Fibroblast of upper back skin (primary cell): Measurements from ENCODE around the gene PLXNB2.
"Not testable (repeated sequence)": the region's sequence is repeated elsewhere in the genome, so short reads cannot be mapped to it uniquely, and the experiment has no call there.

Experiments
- DNase-seq: peaks from one replicate; pipeline ENCODE4 v3.0.0-alpha.2; 2013

PLXNB2 gene

GRCh38 chr22:50325444-50326224 lies 18.2 kb upstream of the PLXNB2 start:
- DNase-seq, result no peak

- no peak for DNase-seq
These were observed 16.5 kb upstream of the PLXNB2 start for GRCh38 chr22:50323900-50324299.

GRCh38 chr22:50322382-50323104 lies 15.1 kb upstream of the PLXNB2 start:
- DNase-seq, result not testable (repeated sequence)

GRCh38 chr22:50320671-50321325 lies 13.4 kb upstream of the PLXNB2 start:
- no peak for DNase-seq

GRCh38 chr22:50320116-50320515 lies 12.7 kb upstream of the PLXNB2 start:
- no peak for DNase-seq

DNA sequence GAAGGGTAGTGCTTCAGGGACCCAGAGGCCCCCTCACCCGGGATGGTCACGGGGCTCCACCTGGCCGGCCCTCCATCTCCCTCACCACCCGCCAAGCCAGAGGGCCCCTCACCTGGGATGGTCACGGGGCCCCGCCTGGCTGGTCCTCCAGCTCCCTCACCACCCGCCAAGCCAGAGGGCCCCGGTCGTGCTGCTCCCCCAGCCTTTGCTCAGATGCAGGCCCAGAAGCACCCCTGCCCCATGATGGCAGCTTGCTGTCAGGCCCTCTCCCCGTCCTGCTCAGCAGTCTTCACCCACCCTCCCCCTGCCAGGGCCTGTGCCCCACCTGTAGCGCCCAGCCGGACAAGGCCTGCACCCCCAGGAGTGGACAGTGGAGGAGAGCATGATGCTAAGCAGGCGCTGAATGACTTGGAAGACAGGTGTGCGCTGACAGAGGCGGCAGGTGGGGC lies 12.1 kb upstream of the PLXNB2 start:
- DNase-seq, result no peak

- DNase-seq, result no peak
These were observed 11.4 kb upstream of the PLXNB2 start for GRCh38 chr22:50318698-50319411.

DNA sequence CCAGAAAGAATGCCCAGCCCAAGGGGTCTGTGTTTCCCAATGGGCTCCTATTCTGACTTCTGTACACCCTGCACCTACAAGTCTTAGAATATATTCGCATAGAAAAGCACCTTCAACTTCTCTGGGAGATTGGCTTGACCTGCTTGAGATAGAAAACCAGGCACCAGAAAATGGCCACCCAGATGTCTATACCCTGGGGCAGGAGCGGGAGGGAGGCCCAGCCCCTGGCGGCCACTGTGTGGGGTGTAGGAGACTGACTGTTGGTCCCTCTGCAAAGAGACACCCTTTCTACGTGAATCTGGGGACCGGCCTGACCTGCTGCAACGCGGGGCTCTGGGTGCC lies 10.9 kb upstream of the PLXNB2 start:
- DNase-seq, result no peak

DNA sequence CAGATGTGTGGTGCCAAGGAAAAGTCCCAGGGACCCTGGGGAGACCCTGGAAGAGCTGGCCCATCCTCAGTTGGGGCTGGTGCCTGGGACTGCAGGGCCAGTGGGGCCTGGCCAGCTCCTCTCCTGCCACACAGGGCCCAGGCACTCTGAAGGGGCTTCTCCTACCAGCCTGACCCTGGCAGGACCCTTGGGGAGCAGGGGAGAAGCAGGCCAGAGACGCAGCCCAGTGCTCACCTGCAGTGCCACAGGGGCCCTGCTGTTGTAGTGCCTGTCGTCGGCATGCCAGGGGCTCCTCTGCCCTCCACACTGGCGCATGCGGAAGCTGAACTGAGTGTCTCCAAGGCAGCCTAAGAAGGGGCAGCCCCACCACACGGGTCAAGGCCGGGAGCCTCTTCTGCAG lies 10.2 kb upstream of the PLXNB2 start:
- DNase-seq, result no peak

DNA sequence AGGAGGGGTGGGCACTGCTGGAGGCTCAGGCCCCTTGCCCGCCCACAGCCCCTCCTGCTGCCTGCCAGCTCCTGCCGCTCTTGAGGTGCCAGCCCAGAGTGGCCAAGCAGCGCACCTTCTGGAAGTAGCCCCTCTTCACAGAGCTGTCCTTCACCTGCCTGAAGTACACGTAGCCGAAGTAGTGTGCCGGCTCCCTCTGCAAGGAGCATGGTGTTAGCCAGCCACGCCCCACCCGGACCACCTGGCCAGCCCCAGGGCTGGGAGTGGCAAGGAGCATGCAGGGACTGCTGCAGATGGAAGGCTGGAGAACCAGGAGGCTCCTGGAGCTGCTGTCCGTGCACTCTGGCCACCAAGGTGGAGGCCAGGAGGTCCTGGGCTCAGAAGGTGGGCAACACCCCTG lies 9.7 kb upstream of the PLXNB2 start:
- no peak for DNase-seq

DNA sequence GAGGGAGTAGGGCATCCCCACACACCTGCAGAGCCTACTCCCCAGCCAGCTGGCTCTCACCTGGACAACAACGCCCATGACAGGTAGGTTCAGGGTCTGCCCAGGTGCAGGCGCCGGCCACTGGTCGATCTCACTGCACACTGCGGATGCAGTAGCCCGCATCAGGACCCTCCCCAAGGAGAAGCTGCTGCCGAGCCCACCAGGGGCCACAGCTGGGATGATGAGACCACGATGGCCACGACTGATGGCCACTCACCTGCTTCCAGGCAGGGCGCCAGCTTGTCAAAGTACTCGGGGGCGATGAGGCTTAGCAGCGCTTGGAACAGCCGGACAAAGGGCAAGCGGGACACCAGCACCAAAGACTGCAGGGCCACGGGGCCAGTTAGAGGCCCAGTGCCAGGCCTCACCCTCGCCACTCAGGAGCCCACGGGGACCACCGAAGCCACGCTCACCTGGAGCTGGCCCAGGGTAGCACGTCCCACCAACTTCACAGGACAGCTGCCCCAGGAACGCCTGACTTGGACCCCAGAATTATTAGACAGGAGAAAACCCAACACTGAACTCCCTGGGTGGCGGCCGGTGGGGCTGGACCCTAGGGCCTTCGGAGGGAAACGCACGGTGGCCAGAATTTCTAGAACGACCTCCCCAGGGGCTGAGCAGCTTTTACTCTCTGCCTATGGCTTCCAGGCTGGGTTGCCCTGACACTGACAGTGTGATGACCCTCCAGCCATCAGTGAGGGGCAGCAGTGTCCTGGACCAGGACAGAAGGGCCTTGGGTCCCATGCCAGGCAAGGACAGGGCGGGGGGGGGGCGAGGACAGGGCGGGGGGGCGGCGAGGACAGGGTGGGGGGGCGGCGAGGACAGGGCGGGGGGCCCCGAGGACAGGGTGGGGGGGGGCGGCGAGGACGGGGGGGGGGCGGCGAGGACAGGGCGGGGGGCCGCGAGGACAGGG lies 8.9 kb upstream of the PLXNB2 start:
- no peak for DNase-seq

DNA sequence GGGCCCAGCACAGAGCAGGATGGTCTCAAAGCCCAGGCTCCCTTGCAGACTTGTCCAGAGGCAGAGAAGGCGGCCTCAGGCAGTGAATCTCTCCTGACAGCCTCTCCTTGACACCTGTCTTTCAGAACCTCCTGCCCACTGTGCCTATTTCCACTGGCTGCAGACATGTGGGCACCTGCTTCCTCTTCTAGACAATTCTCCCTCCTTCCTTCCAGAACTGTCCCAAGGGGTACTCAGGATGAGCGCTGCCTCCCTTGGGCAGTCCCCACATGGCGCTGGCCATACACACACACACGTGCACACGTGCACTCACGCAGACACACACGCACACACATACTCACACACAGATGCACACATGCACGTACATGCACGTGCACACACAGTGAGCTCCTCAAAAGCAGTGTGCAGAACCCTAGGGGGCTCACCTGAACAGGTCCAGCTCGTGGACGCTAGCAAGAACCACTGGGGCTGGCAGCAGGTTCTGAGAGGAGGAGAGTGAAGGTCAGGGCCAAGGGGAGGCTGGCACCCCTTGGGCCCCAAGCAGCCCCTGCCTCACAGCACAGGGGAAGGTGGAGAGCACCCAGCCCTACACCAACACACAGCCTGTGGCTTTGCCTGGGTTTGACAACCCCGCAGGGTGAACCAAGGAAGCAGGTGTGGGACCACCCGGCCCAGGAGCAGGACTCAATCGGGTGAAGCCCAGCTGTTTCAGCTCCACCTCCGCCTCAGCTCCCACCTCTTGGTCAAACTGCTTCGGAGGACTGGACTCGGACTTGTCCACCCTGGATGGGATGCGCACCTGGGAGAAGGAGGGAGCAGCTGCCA lies 8.1 kb upstream of the PLXNB2 start:
- no peak for DNase-seq

GRCh38 chr22:50314455-50315288 lies 7.2 kb upstream of the PLXNB2 start:
- no peak for DNase-seq

- DNase-seq, result no peak
These were observed 6.6 kb upstream of the PLXNB2 start for GRCh38 chr22:50314081-50314454.

- no peak for DNase-seq
These were observed 6.2 kb upstream of the PLXNB2 start for GRCh38 chr22:50313600-50313999.

DNA sequence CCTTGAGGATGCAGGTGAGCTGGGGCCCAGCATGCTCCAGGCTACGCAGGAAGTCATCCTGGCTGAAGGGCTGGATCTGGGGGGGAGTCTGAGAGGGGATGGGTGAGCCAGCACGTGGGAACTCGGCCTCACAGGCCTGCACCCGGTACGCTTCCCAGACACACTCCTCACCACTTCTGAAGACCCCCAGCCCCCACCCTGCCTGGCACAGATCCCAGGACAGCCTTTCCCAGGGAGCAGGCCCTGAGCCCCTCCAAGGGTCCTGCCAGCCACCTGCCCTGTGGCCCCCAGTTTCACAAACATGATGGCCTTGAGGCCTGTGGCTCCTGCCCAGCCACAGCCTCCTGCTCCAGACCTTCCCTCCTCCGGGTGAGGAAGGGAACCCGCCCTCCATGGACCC lies 5.6 kb upstream of the PLXNB2 start:
- DNase-seq, result no peak

- no peak for DNase-seq
These were observed 4.9 kb upstream of the PLXNB2 start for GRCh38 chr22:50312371-50312770.

DNA sequence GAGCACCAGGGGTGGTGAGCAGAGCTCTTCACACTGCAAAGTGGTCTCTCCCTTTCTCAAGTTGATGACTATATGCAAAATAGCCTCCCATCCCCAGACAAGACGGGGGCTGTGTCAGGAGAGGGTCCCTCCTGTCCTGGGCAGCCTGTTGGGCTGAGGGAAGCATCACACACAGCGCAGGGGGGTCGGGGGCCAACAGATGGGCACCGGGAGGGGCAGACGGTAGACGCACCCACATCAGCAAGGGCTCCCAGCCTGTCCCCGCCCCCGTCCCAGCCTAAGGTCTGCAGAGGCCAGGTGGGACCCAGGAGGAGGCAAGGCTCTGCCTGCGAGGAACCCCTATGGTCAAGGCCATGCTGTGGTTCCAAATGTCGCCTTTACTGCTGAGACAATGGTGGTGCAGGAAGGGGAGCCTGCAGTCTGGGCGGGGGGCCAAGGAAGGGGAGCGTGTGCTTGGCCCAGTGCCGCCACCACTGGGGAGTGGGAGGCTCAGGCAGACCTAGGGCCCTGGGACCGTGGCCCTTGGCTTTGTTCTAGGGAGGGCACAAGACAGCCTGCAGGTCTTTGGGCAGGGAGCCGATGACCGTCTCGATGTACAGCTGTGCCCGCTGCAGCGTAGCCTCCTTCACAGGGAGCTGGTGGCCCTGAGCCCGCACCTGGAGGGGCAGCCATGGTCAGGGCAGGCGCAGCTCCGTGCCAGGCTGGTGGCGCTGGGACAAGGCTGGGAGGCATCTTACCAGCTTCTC lies 4.3 kb upstream of the PLXNB2 start:
- DNase-seq, result no peak

- no peak for DNase-seq
These were observed 3.6 kb upstream of the PLXNB2 start for GRCh38 chr22:50310949-50311444.
